GM23338 (cell line): ENCODE measurements around the gene APOBEC3B. TPM values are rescaled to one million over a fixed set of nuclear protein-coding genes. Genes with fewer than 3 reads are reported as not detected.

Experiments used
- ATAC-seq: fragments of 200-7000 bp; cut with Tn5 transposase; 3 replicates; pipeline ENCODE4 v1.9.1; 2020
- DNase-seq: peaks from one replicate; pipeline ENCODE4 v3.0.0-alpha.2; 2015; ENCODE audit warnings: low spot score
- H2AFZ ChIP-seq: fragments of 200-600 bp; sonication (generic); 2 replicates; pipeline ENCODE4 v1.8.0; 2016; ENCODE audit warnings: antibody characterized with exemption, mild to moderate bottlenecking, moderate library complexity
- H3F3A ChIP-seq: fragments of 200-600 bp; sonication (generic); replicated peaks from 2 replicates; pipeline ENCODE4 v1.8.0; 2017; ENCODE audit warnings: antibody characterized with exemption, mixed run types, low read depth
- H3K27ac ChIP-seq: fragments of 200-600 bp; sonication (generic); 2 replicates; pipeline ENCODE4 v1.6.1; 2016; ENCODE audit warnings: low read depth
- H3K27me3 ChIP-seq: fragments of 200-600 bp; sonication (generic); 2 replicates; pipeline ENCODE4 v1.8.0; 2016; ENCODE audit warnings: mild to moderate bottlenecking, mixed run types, moderate library complexity; ENCODE audit not compliant: insufficient read depth
- H3K36me3 ChIP-seq: fragments of 200-600 bp; sonication (generic); 2 replicates; pipeline ENCODE4 v1.8.0; 2016; ENCODE audit warnings: mild to moderate bottlenecking; ENCODE audit not compliant: insufficient read depth
- H3K4me1 ChIP-seq: fragments of 200-600 bp; sonication (generic); 2 replicates; pipeline ENCODE4 v1.8.0; 2016; ENCODE audit warnings: mild to moderate bottlenecking, moderate library complexity; ENCODE audit not compliant: insufficient read depth
- H3K4me2 ChIP-seq: fragments of 200-600 bp; sonication (generic); 2 replicates; pipeline ENCODE4 v1.7.1; 2017; ENCODE audit warnings: mixed run types
- H3K4me3 ChIP-seq: fragments of 200-600 bp; sonication (generic); 2 replicates; pipeline ENCODE4 v1.6.1; 2016; ENCODE audit warnings: mixed run types
- H3K79me2 ChIP-seq: fragments of 200-600 bp; sonication (generic); replicated peaks from 2 replicates; pipeline ENCODE4 v1.8.0; 2017; ENCODE audit warnings: mild to moderate bottlenecking; ENCODE audit not compliant: insufficient read depth
- H3K9me2 ChIP-seq: fragments of 200-600 bp; sonication (generic); 2 replicates; pipeline ENCODE4 v1.8.0; 2017; ENCODE audit not compliant: insufficient read depth
- H4K20me1 ChIP-seq: fragments of 200-600 bp; sonication (generic); replicated peaks from 2 replicates; pipeline ENCODE4 v1.8.0; 2017; ENCODE audit warnings: mild to moderate bottlenecking; ENCODE audit not compliant: insufficient read depth
- H3K27ac Mint-ChIP-seq: 2 replicates; pipeline ENCODE4 v1.8.0; 2020; ENCODE audit warnings: inconsistent platforms, mild to moderate bottlenecking, moderate library complexity, mixed read lengths
- H3K27me3 Mint-ChIP-seq: 3 replicates; pipeline ENCODE4 v1.8.0; 2022; ENCODE audit warnings: low read depth, mild to moderate bottlenecking, moderate library complexity, mixed read lengths, inconsistent platforms; ENCODE audit not compliant: insufficient read depth, poor library complexity
- H3K36me3 Mint-ChIP-seq: 3 replicates; pipeline ENCODE4 v1.8.0; 2021; ENCODE audit warnings: low read depth, mild to moderate bottlenecking, inconsistent platforms, moderate library complexity, mixed read lengths
- H3K4me1 Mint-ChIP-seq: 3 replicates; pipeline ENCODE4 v1.8.0; 2020; ENCODE audit warnings: mild to moderate bottlenecking, inconsistent platforms, mixed read lengths
- H3K4me3 Mint-ChIP-seq: 3 replicates; pipeline ENCODE4 v1.8.0; 2021; ENCODE audit warnings: moderate library complexity, mild to moderate bottlenecking, inconsistent platforms, mixed read lengths
- H3K9me3 Mint-ChIP-seq: 3 replicates; pipeline ENCODE4 v1.8.0; 2020; ENCODE audit warnings: moderate library complexity, mild to moderate bottlenecking, inconsistent platforms, mixed read lengths
- CREB1 ChIP-seq: fragments of 250-450 bp; sonication (Bioruptor Pico); IDR thresholded peaks from 2 replicates; pipeline ENCODE4 v1.5.0; 2020; ENCODE audit warnings: low read depth, mild to moderate bottlenecking, moderate library complexity
- CTCF ChIP-seq, 2 experiments: fragments of 200-600 bp in 1 of 2; sonication (generic) in 1 of 2; conservative IDR thresholded peaks; 2 replicates each; pipeline versions ENCODE4 v1.5.1 to v1.6.1; 2016 to 2017; ENCODE audit warnings: antibody characterized with exemption in 2 of 2, low read depth in 2 of 2, mild to moderate bottlenecking in 2 of 2, moderate library complexity in 1 of 2
- ETS1 ChIP-seq: IDR thresholded peaks from 2 replicates; pipeline ENCODE4 v1.6.1; 2016; ENCODE audit warnings: antibody characterized with exemption
- EZH2 ChIP-seq: fragments of 200-600 bp; sonication (generic); IDR thresholded peaks from one replicate; pipeline ENCODE4 v1.8.0; 2017; ENCODE audit warnings: antibody characterized with exemption, mild to moderate bottlenecking, low read depth; ENCODE audit not compliant: unreplicated experiment
- EZH2phosphoT487 ChIP-seq: fragments of 200-600 bp; sonication (generic); IDR thresholded peaks from one replicate; pipeline ENCODE4 v1.8.1; 2018; ENCODE audit warnings: antibody characterized with exemption; ENCODE audit not compliant: unreplicated experiment
- JUNB ChIP-seq: IDR thresholded peaks from one replicate; pipeline ENCODE4 v1.6.1; 2016; ENCODE audit warnings: antibody characterized with exemption; ENCODE audit not compliant: unreplicated experiment
- NANOG ChIP-seq: IDR thresholded peaks from 2 replicates; pipeline ENCODE4 v1.6.1; 2016; ENCODE audit warnings: antibody characterized with exemption, borderline replicate concordance
- POLR2AphosphoS5 ChIP-seq: IDR thresholded peaks from 2 replicates; pipeline ENCODE4 v1.6.1; 2016; ENCODE audit warnings: antibody characterized with exemption, low read depth
- STAT1 ChIP-seq: IDR thresholded peaks from one replicate; pipeline ENCODE4 v1.6.1; 2016; ENCODE audit warnings: antibody characterized with exemption; ENCODE audit not compliant: unreplicated experiment
- ZNF331 ChIP-seq: fragments of 250-450 bp; sonication (Bioruptor Pico); IDR thresholded peaks from 2 replicates; pipeline ENCODE4 v1.5.0; 2020; ENCODE audit warnings: low read depth, mild to moderate bottlenecking, moderate library complexity
- ZNF462 ChIP-seq: fragments of 250-450 bp; sonication (Bioruptor Pico); IDR thresholded peaks from 2 replicates; pipeline ENCODE4 v1.5.0; 2020; ENCODE audit warnings: mild to moderate bottlenecking, moderate library complexity
- polyA plus RNA-seq: library from polyadenylated mRNA; unstranded; fragments of >200 nt; fragmentation: Nextera tagmentation; extraction: Ambion mirVana; gene quantifications from 2 replicates; pipeline ENCODE4 v1.2.1, GENCODE V29; 2016
- total RNA-seq: library from RNA; depleted of rRNA; stranded (reverse); fragments of >200 nt; shearing (Covaris generic); gene quantifications from 2 replicates; pipeline ENCODE4 v1.2.3, GENCODE V29; 2014

Gene APOBEC3B
- total and polyA plus RNA-seq, 2 experiments from 2014 or later: 7.0 to 9.2 TPM

GRCh38 chr22:38943201-38943600 lies 38.9 kb upstream of the APOBEC3B start:
- Mint-ChIP-seq H3K27me3 (peaks cover 4% of the 10 kb centered on the region), H3K9me3 (no peaks in the 10 kb centered on the region), H3K4me1 (peaks cover 10% of the 10 kb centered on the region), H3K36me3 (no peaks in the 10 kb centered on the region), H3K27ac (no peak overlapping the region), H3K4me3 (no peak overlapping the region)
- Histone ChIP-seq H4K20me1 (peaks cover 3% of the 10 kb centered on the region; the same call in 1 of the 2 replicates), H3K4me3 (no peak overlapping the region), H3K36me3 (no peaks in the 10 kb centered on the region), H2AFZ (peak overlapping the region; percentile 80; the same call in 1 of the 2 replicates), H3K27me3 (no peaks in the 10 kb centered on the region), H3K79me2 (no peaks in the 10 kb centered on the region), H3K27ac (no peak overlapping the region), H3K4me2 (no peak overlapping the region), H3K9me2 (no peaks in the 10 kb centered on the region), H3K4me1 (no peaks in the 10 kb centered on the region; the same call in 1 of the 2 replicates), H3F3A (no peaks in the 10 kb centered on the region)
- peak; percentile 22; the same call in 1 of the 3 replicates for ATAC-seq
- peak; percentile 47 for DNase-seq
- no peak for TF ChIP-seq POLR2AphosphoS5
- TF ChIP-seq CTCF (conservative IDR thresholded peaks at IDR 0.05; ENCODE audit: low read depth in 2 of 2): peak; percentile 33 to 47; a peak in 3 of 4 replicates
- no peak for TF ChIP-seq ZNF331 (CRISPR knock-in tag)
- no peak for TF ChIP-seq EZH2

GRCh38 chr22:38943882-38944281 lies 38.3 kb upstream of the APOBEC3B start:
- H3K27ac ChIP-seq: no peak overlapping the region
- H3K27me3 ChIP-seq: no peaks in the 10 kb centered on the region
- no peak overlapping the region for H3K4me3 Mint-ChIP-seq
- no peaks in the 10 kb centered on the region for H3K79me2 ChIP-seq
- H3K4me3 ChIP-seq: no peak overlapping the region
- no peak overlapping the region for H3K27ac Mint-ChIP-seq
- H3K9me2 ChIP-seq: no peaks in the 10 kb centered on the region
- no peaks in the 10 kb centered on the region for H3K36me3 ChIP-seq
- no peaks in the 10 kb centered on the region; the same call in 1 of the 2 replicates for H3K4me1 ChIP-seq
- H2AFZ ChIP-seq: no peak overlapping the region
- H3K4me2 ChIP-seq: no peak overlapping the region
- DNase-seq (no peak), ATAC-seq (no peak)
- peaks cover 3% of the 10 kb centered on the region; the same call in 1 of the 2 replicates for H4K20me1 ChIP-seq
- peaks cover 3% of the 10 kb centered on the region for H3K27me3 Mint-ChIP-seq
- peaks cover 10% of the 10 kb centered on the region for H3K4me1 Mint-ChIP-seq
- H3F3A ChIP-seq: no peaks in the 10 kb centered on the region
- H3K9me3 Mint-ChIP-seq: no peaks in the 10 kb centered on the region
- no peaks in the 10 kb centered on the region for H3K36me3 Mint-ChIP-seq
- TF ChIP-seq NANOG: no peak
- no peak for TF ChIP-seq ZNF462 (CRISPR knock-in tag)
- no peak for TF ChIP-seq STAT1
- TF ChIP-seq ETS1: no peak
- no peak for TF ChIP-seq ZNF331 (CRISPR knock-in tag)
- no peak for TF ChIP-seq EZH2phosphoT487
- no peak for TF ChIP-seq CREB1
- TF ChIP-seq JUNB: no peak
- TF ChIP-seq EZH2: no peak
- no peak for TF ChIP-seq POLR2AphosphoS5
